HG03095 (cell line): ENCODE data around the gene TRAF5.

Experiments
- ATAC-seq: cut with Tn5 transposase; IDR thresholded peaks from one replicate; pipeline ENCODE4 v1.9.1; 2021; ENCODE audit warnings: moderate library complexity; ENCODE audit not compliant: unreplicated experiment

Gene TRAF5

DNA sequence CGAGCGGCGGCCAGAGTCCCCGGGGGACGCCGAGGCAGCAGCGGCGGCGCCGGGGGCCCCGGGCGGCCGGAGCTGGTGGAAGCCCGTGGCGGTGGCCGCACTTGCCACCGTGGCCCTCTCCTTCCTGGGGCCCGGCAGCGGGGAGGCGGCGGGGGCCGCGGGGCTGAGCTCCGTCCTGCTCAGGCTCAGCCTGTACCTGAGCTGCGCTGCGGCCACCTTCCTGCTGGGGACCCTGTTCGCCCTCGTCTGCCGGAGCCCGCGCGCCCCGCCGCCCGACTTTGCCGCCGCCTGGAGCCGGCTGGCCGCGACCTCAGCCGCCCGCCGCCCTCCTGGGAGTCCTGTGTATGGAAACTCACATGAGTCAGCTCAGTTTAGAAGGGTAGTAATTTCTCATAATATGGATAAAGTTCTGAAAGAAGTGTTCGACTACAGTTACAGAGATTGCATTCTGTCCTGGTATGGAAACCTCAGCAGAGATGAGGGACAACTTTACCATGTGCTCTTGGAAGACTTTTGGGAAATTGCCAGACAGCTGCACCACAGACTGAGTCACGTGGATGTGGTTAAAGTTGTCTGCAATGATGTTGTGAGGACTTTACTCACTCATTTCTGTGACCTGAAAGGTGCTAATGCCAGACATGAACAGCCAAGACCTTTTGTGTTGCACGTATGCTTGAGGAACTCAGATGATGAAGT lies 90.1 kb downstream of the TRAF5 start:
- peak; percentile 45 for ATAC-seq

DNA sequence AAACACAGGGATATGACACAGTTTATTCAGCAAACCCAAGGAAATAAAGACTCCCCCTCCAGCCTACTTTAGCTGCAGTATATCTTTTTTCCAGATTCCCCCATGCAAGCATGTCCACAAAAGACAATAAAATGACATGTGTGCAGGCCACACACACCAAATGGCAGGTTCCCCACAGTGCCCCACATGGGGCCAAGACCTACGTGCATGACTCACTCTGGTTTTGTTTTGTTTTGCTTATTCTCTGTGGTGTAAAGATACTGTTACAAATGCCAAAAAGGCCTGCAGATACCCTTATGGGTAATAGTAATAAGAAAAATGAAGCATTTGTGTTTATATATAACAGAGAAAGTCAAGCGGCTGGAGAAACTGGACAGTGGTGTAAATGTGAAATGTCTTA lies 93.8 kb downstream of the TRAF5 start:
- ATAC-seq = no peak

- ATAC-seq = no peak
These were observed 94.3 kb downstream of the TRAF5 start for GRCh38 chr1:211420845-211421454.

GRCh38 chr1:211424018-211424417 lies 97.4 kb downstream of the TRAF5 start:
- no peak for ATAC-seq
